Transverse colon (tissue), 4 donors: ENCODE measurements around the gene SSR4. TPM values are rescaled to one million over a fixed set of nuclear protein-coding genes. Genes with fewer than 3 reads are reported as not detected.

Experiments used
- DNase-seq: peaks from one replicate; pipeline ENCODE4 v3.0.0-alpha.2; 2019
- H3K27ac ChIP-seq, 4 donors: fragments of 200-600 bp; sonication (generic); 2 replicates each; pipeline ENCODE4 v1.5.1; 2016 to 2018; ENCODE audit warnings: inconsistent platforms in 4 of 4
- H3K27me3 ChIP-seq: fragments of 200-600 bp; sonication (generic); 2 replicates; pipeline ENCODE4 v1.5.1; 2017; ENCODE audit warnings: inconsistent platforms
- H3K36me3 ChIP-seq, 4 donors: fragments of 200-600 bp; sonication (generic); 2 replicates each; pipeline ENCODE4 v1.5.1; 2017 to 2019; ENCODE audit warnings: inconsistent platforms in 4 of 4
- H3K4me1 ChIP-seq, 4 donors: fragments of 200-600 bp; sonication (generic); 2 replicates each; pipeline ENCODE4 v1.5.1; 2017 to 2020; ENCODE audit warnings: inconsistent platforms in 4 of 4
- H3K4me3 ChIP-seq, 4 donors: fragments of 200-600 bp; sonication (generic); 1 replicate in 1 of 4; 2 replicates in 3 of 4; pipeline versions ENCODE4 v1.5.1 to v1.6.1; 2017 to 2019; ENCODE audit warnings: inconsistent platforms in 4 of 4
- H3K9me3 ChIP-seq, 2 donors: fragments of 200-600 bp; sonication (generic); 2 replicates each; pipeline ENCODE4 v1.5.1; 2017 to 2019; ENCODE audit warnings: inconsistent platforms in 2 of 2
- CTCF ChIP-seq, 5 experiments: fragments of 200-600 bp in 3 of 5; fragments of 450-650 bp in 2 of 5; sonication (generic) in 3 of 5; IDR thresholded peaks; 1 replicate in 2 of 5; 2 replicates in 3 of 5; pipeline ENCODE4 v1.5.1; 2016 to 2017; ENCODE audit warnings: antibody characterized with exemption in 5 of 5, inconsistent platforms in 3 of 5, mild to moderate bottlenecking in 2 of 5, moderate library complexity in 1 of 5
- EP300 ChIP-seq: sonication (generic); formaldehyde crosslinking; IDR thresholded peaks from one replicate; pipeline ENCODE4 v1.6.1; 2017; ENCODE audit warnings: antibody characterized with exemption, low read depth
- POLR2A ChIP-seq: fragments of 450-650 bp; IDR thresholded peaks from one replicate; pipeline ENCODE4 v1.6.1; 2016; ENCODE audit warnings: antibody characterized with exemption, mild to moderate bottlenecking, moderate library complexity
- POLR2AphosphoS5 ChIP-seq, 3 donors: sonication (generic); formaldehyde crosslinking; IDR thresholded peaks; one replicate each; pipeline ENCODE4 v1.6.1; 2016; ENCODE audit warnings: antibody characterized with exemption in 3 of 3
- WGBS, 2 donors: methylation state at CpG; one replicate each; pipeline ENCODE4 v1.1.5; 2018; ENCODE audit warnings: low coverage in 1 of 2; 5-methylcytosine and 5-hydroxymethylcytosine counted together
- in situ Hi-C, 4 donors: fragments of 200-750 bp; cut with MboI; loops; one replicate each; pipeline versions ENCODE4 v1.15.0 to v1.15.1; 2017; ENCODE audit warnings: low sequenced_read_pairs in 3 of 4, low pct_ligation_motif_present in 1 of 4, low pct_unique_long_range_greater_than_20kb in 1 of 4
- intact Hi-C: fragments of 100-400 bp; cut with DNase I; formaldehyde crosslinking; loops from one replicate; pipeline ENCODE4 v1.15.1; 2023; ENCODE audit warnings: low total_unique reads
- total RNA-seq, 4 donors: library from RNA; depleted of rRNA; stranded (reverse); fragments of >200 nt; gene quantifications; one replicate each; pipeline ENCODE4 v1.1.0, GENCODE V29; 2016

SSR4 gene
- total RNA-seq, 4 donors from 2014 or later, result 16.1 to 165 (median 95.8) TPM

DNA sequence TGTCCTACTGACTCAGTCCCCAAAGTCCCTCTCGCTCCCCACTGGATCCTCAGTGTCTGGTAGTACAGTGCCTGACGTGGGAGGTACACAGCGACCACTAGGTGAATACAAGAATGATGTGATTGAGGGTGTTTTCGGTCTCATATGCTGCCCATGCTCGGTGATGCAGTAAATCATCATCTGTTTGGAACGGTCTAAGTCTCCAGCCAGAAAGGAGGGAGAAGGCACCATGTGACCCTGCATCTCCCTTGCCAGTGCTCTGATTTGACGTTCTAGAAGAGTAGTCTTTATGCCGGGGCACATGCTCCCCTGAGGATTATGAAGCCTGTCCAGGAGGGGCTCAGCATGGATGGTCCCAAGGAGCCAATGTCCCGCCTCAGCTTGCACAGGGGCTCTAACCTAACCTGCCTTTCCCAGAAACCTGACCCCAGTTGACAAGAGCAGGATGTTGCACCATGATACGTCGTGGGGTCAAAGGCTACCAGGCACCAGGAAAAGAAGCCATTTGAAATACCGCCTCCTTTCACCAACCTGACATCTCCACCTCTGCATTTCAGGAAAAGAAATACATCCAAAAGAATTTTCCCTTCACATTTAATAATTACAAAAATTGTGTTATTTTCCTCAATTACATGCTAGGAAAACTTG, 44.2 kb upstream of the SSR4 start:
- no peaks in the 10 kb centered on the region for H3K4me1 ChIP-seq
- in situ Hi-C loops, result loop anchor here in 1 of 4 donors (25.0 kb wide), 1 partner anchor 212 kb away; the partner anchor contains the start of genes HCFC1 and TMEM187
- H3K4me3 ChIP-seq, result no peak overlapping the region
- no peak for DNase-seq
- intact Hi-C loops, result no loop called here
- no peak overlapping the region for H3K27ac ChIP-seq
- H3K9me3 ChIP-seq, result no peaks in the 10 kb centered on the region
- WGBS, 2 donors, result 71 to 100% methylated on average over 1 to 10 of the region's 12 CpGs
- no peaks in the 10 kb centered on the region for H3K27me3 ChIP-seq
- TF ChIP-seq POLR2AphosphoS5 (IDR thresholded peaks at IDR 0.05), result no peak
- TF ChIP-seq POLR2A, result no peak
- no peak for TF ChIP-seq CTCF (IDR thresholded peaks at IDR 0.05)
- TF ChIP-seq EP300, result no peak
- H3K36me3 ChIP-seq, result no peaks in the 10 kb centered on the region

GRCh38 chrX:153755136-153755535, 39.3 kb upstream of the SSR4 start:
- TF ChIP-seq POLR2AphosphoS5 (IDR thresholded peaks at IDR 0.05) (no peak), CTCF (IDR thresholded peaks at IDR 0.05) (no peak), EP300 (no peak), POLR2A (no peak)
- Histone ChIP-seq H3K4me1 (no peaks in the 10 kb centered on the region), H3K27ac (no peak overlapping the region), H3K9me3 (no peaks in the 10 kb centered on the region), H3K36me3 (no peaks in the 10 kb centered on the region), H3K4me3 (no peak overlapping the region), H3K27me3 (no peaks in the 10 kb centered on the region)
- intact Hi-C loops (no loop called here), in situ Hi-C loops (loop anchor here in 1 of 4 donors (25.0 kb wide), 1 partner anchor 207 kb away; the partner anchor contains the start of genes HCFC1 and TMEM187)
- DNase-seq, result no peak
- WGBS, 2 donors, result 76% methylated on average over 1 of the region's 1 CpG; no CpG with 5 or more reads in 1 of the 2 donors

- H3K9me3 ChIP-seq, result no peaks in the 10 kb centered on the region
- no peak overlapping the region for H3K4me3 ChIP-seq
- DNase-seq, result no peak
- H3K4me1 ChIP-seq, result no peaks in the 10 kb centered on the region
- intact Hi-C loops (no loop called here), in situ Hi-C loops (loop anchor here in 1 of 4 donors (25.0 kb wide), 1 partner anchor 200 kb away; the partner anchor contains the start of genes HCFC1 and TMEM187)
- TF ChIP-seq POLR2A (no peak), CTCF (IDR thresholded peaks at IDR 0.05) (no peak), EP300 (no peak), POLR2AphosphoS5 (IDR thresholded peaks at IDR 0.05) (no peak)
- no peaks in the 10 kb centered on the region for H3K27me3 ChIP-seq
- H3K27ac ChIP-seq, result no peak overlapping the region
- H3K36me3 ChIP-seq, result no peaks in the 10 kb centered on the region
- WGBS, 2 donors, result 80% methylated on average over 15 of the region's 15 CpGs; no CpG with 5 or more reads in 1 of the 2 donors
Observed at GRCh38 chrX:153761863-153762262, 32.6 kb upstream of the SSR4 start.

GRCh38 chrX:153762626-153763173, 31.8 kb upstream of the SSR4 start:
- 82% methylated on average over 12 of the region's 14 CpGs; no CpG with 5 or more reads in 1 of the 2 donors for WGBS, 2 donors
- Histone ChIP-seq H3K36me3 (no peaks in the 10 kb centered on the region), H3K27ac (no peak overlapping the region), H3K4me3 (no peak overlapping the region), H3K27me3 (no peaks in the 10 kb centered on the region), H3K4me1 (no peaks in the 10 kb centered on the region), H3K9me3 (no peaks in the 10 kb centered on the region)
- DNase-seq, result no peak
- in situ Hi-C loops (loop anchor here in 1 of 4 donors (25.0 kb wide), 1 partner anchor 200 kb away; the partner anchor contains the start of genes HCFC1 and TMEM187), intact Hi-C loops (no loop called here)
- TF ChIP-seq EP300 (no peak), POLR2AphosphoS5 (IDR thresholded peaks at IDR 0.05) (no peak), POLR2A (no peak), CTCF (IDR thresholded peaks at IDR 0.05) (no peak)
